CD4-positive, alpha-beta T cell treated with Interleukin-21 for 1 hour (primary cell): ENCODE data around the gene KIAA1586.
A peak's percentile ranks its signal among the peaks of the same experiment; 100 is the strongest.
"Not testable (repeated sequence)": the region's sequence is repeated elsewhere in the genome, so short reads cannot be mapped to it uniquely, and the experiment has no call there.

Experiments
- DNase-seq: peaks from one replicate; pipeline ENCODE4 v3.0.0-alpha.2; 2020

KIAA1586 gene

GRCh38 chr6:57046332-57047256 lies at the start of gene KIAA1586:
Gene KIAA1586 (plus strand): TSS chr6:57046693. CDS start chr6:57046756, 63 bp downstream.
- peak; percentile 83 for DNase-seq

- no peak for DNase-seq
Observed at GRCh38 chr6:56999049-56999448, 47.4 kb upstream of the KIAA1586 start.

GRCh38 chr6:56999748-57000147 lies 46.7 kb upstream of the KIAA1586 start:
- not testable (repeated sequence) for DNase-seq

GRCh38 chr6:57002197-57002596 lies 44.3 kb upstream of the KIAA1586 start:
- DNase-seq = no peak

GRCh38 chr6:57004292-57004691 lies 42.2 kb upstream of the KIAA1586 start:
- no peak for DNase-seq

GRCh38 chr6:57006101-57006500 lies 40.4 kb upstream of the KIAA1586 start:
- no peak for DNase-seq

GRCh38 chr6:57008069-57008468 lies 38.4 kb upstream of the KIAA1586 start:
- DNase-seq = not testable (repeated sequence)

GRCh38 chr6:57013521-57013926 lies 33.0 kb upstream of the KIAA1586 start:
- DNase-seq = no peak

GRCh38 chr6:57017069-57017468 lies 29.4 kb upstream of the KIAA1586 start:
- no peak for DNase-seq

GRCh38 chr6:57017841-57018240 lies 28.7 kb upstream of the KIAA1586 start:
- no peak for DNase-seq

GRCh38 chr6:57019434-57019833 lies 27.1 kb upstream of the KIAA1586 start:
- no peak for DNase-seq

- peak; percentile 22 for DNase-seq
Observed at GRCh38 chr6:57021086-57021720, 25.3 kb upstream of the KIAA1586 start.

GRCh38 chr6:57024321-57024720 lies 22.2 kb upstream of the KIAA1586 start:
- DNase-seq = no peak

GRCh38 chr6:57024775-57025174 lies 21.7 kb upstream of the KIAA1586 start:
- no peak for DNase-seq

- DNase-seq = no peak
Observed at GRCh38 chr6:57026001-57026400, 20.5 kb upstream of the KIAA1586 start.

- no peak for DNase-seq
Observed at GRCh38 chr6:57027301-57027700, 19.2 kb upstream of the KIAA1586 start.

GRCh38 chr6:57029213-57029612 lies 17.3 kb upstream of the KIAA1586 start:
- DNase-seq = no peak

- no peak for DNase-seq
Observed at GRCh38 chr6:57033228-57033627, 13.3 kb upstream of the KIAA1586 start.

GRCh38 chr6:57035549-57035948 lies 10.9 kb upstream of the KIAA1586 start:
- DNase-seq = no peak

- no peak for DNase-seq
Observed at GRCh38 chr6:57038906-57039305, 7.6 kb upstream of the KIAA1586 start.

- DNase-seq = no peak
Observed at GRCh38 chr6:57040011-57040410, 6.5 kb upstream of the KIAA1586 start.

GRCh38 chr6:57044061-57044460 lies 2.4 kb upstream of the KIAA1586 start:
- DNase-seq = not testable (repeated sequence)

- no peak for DNase-seq
Observed at GRCh38 chr6:57044568-57044967, 1.9 kb upstream of the KIAA1586 start.

- not testable (repeated sequence) for DNase-seq
Observed at GRCh38 chr6:57047257-57047585, 728 bp downstream of the KIAA1586 start.
